H1 (cell line): ENCODE measurements around the gene KLHL29. TPM values are rescaled to one million over a fixed set of nuclear protein-coding genes. Genes with fewer than 3 reads are reported as not detected.

Source experiments
- CTCF ChIA-PET: fragments of 300-600 bp; sonication (Branson Sonifier 250); formaldehyde crosslinking; loops from one replicate; lab custom pipeline; 2021; ENCODE audit not compliant: partially characterized antibody; lab: Charles Lee
- POLR2A ChIA-PET: fragments of 300-600 bp; sonication (Branson Sonifier 250); formaldehyde crosslinking; loops from one replicate; lab custom pipeline; 2021; ENCODE audit warnings: inconsistent platforms; ENCODE audit not compliant: partially characterized antibody; lab: Charles Lee
- DNase-seq, 2 experiments: peaks; one replicate each; pipeline versions ENCODE4 v3.0.0 to v3.0.0-alpha.2; 2010 to 2022; ENCODE audit warnings: low spot score in 2 of 2, low read depth in 1 of 2, mixed read lengths in 1 of 2
- FAIRE-seq: peaks from 2 replicates; lab custom pipeline; 2011; peaks lifted over from hg19 to GRCh38; lab: Jason Lieb, UNC
- H2AFZ ChIP-seq: 2 replicates; pipeline ENCODE4 v1.8.1; 2012; ENCODE audit warnings: low read length, inconsistent platforms
- H2AK5ac ChIP-seq: 2 replicates; pipeline ENCODE4 v1.6.1; 2013; ENCODE audit warnings: low read depth, low read length
- H2BK120ac ChIP-seq: replicated peaks from 2 replicates; pipeline ENCODE3; 2013; ENCODE audit warnings: low read depth, low read length, inconsistent platforms
- H2BK12ac ChIP-seq: 2 replicates; pipeline ENCODE4 v1.6.1; 2013; ENCODE audit warnings: low read depth, low read length
- H2BK15ac ChIP-seq: 2 replicates; pipeline ENCODE4 v1.6.1; 2013; ENCODE audit warnings: low read length
- H2BK20ac ChIP-seq: 2 replicates; pipeline ENCODE4 v1.6.1; 2013; ENCODE audit warnings: low read length
- H2BK5ac ChIP-seq: 2 replicates; pipeline ENCODE4 v1.6.1; 2013; ENCODE audit warnings: low read depth, low read length
- H3K14ac ChIP-seq: 2 replicates; pipeline ENCODE4 v1.6.1; 2013; ENCODE audit warnings: inconsistent platforms; ENCODE audit not compliant: insufficient read length
- H3K18ac ChIP-seq: 2 replicates; pipeline ENCODE4 v1.6.1; 2013; ENCODE audit warnings: low read length; ENCODE audit errors: extremely low read depth
- H3K23ac ChIP-seq: 2 replicates; pipeline ENCODE4 v1.6.1; 2013; ENCODE audit warnings: inconsistent platforms; ENCODE audit not compliant: insufficient read length
- H3K23me2 ChIP-seq: 2 replicates; pipeline ENCODE4 v1.6.1; 2013; ENCODE audit warnings: low read depth, low read length
- H3K27ac ChIP-seq: 2 replicates; pipeline ENCODE4 v1.6.1; 2011; ENCODE audit warnings: low read depth, low read length, inconsistent platforms
- H3K27me3 ChIP-seq, 4 experiments: replicated peaks in 1 of 4; 1 replicate in 1 of 4; 2 replicates in 3 of 4; pipeline versions ENCODE4 v1.6.1 to v1.8.1; 2011 to 2013; ENCODE audit warnings: low read length in 3 of 4, mild to moderate bottlenecking in 3 of 4, inconsistent platforms in 2 of 4, mixed read lengths in 2 of 4, moderate library complexity in 1 of 4; ENCODE audit not compliant: control insufficient read depth in 3 of 4, insufficient read depth in 3 of 4; ENCODE audit errors: extremely low read depth in 1 of 4
- H3K36me3 ChIP-seq, 4 experiments: 2 replicates each; pipeline versions ENCODE4 v1.6.1 to v1.8.1; 2011 to 2013; ENCODE audit warnings: mild to moderate bottlenecking in 4 of 4, low read length in 3 of 4, moderate library complexity in 2 of 4, control low read depth in 1 of 4, inconsistent platforms in 1 of 4; ENCODE audit not compliant: insufficient read depth in 4 of 4, control insufficient read depth in 2 of 4
- H3K4ac ChIP-seq: replicated peaks from 2 replicates; pipeline ENCODE3; 2013; ENCODE audit warnings: low read length, low read depth, mixed read lengths, inconsistent platforms; ENCODE audit not compliant: insufficient read length
- H3K4me1 ChIP-seq, 4 experiments: replicated peaks in 1 of 4; 1 replicate in 1 of 4; 2 replicates in 3 of 4; pipeline versions ENCODE4 v1.6.1 to v1.8.1; 2011 to 2013; ENCODE audit warnings: low read length in 3 of 4, inconsistent platforms in 2 of 4, mixed read lengths in 1 of 4; ENCODE audit not compliant: insufficient read depth in 4 of 4, control insufficient read depth in 3 of 4
- H3K4me2 ChIP-seq, 2 experiments: 2 replicates each; pipeline versions ENCODE4 v1.6.1 to v1.8.1; 2011 to 2013; ENCODE audit warnings: low read depth in 2 of 2, low read length in 2 of 2, control low read depth in 1 of 2, inconsistent platforms in 1 of 2, mild to moderate bottlenecking in 1 of 2; ENCODE audit not compliant: insufficient read depth in 1 of 2
- H3K4me3 ChIP-seq, 4 experiments: fragments of 200-600, 300-600 bp in 1 of 4; sonication (generic), shearing (Covaris generic), sonication (Bioruptor Twin) in 1 of 4; 2 replicates each; pipeline versions ENCODE4 v1.5.1 to v1.8.1; 2011 to 2016; ENCODE audit warnings: low read length in 4 of 4, low read depth in 3 of 4, control low read depth in 2 of 4, inconsistent platforms in 2 of 4, mild to moderate bottlenecking in 2 of 4, mixed read lengths in 1 of 4, moderate library complexity in 1 of 4; ENCODE audit not compliant: insufficient read depth in 2 of 4; ENCODE audit errors: extremely low read depth in 1 of 4
- H3K56ac ChIP-seq: replicated peaks from 2 replicates; pipeline ENCODE3; 2013; ENCODE audit warnings: low read depth, mild to moderate bottlenecking, mixed read lengths, low read length, inconsistent platforms; ENCODE audit not compliant: insufficient read length
- H3K79me1 ChIP-seq: 2 replicates; pipeline ENCODE4 v1.6.1; 2013; ENCODE audit warnings: low read depth, low read length, control low read depth
- H3K79me2 ChIP-seq, 2 experiments: 2 replicates each; pipeline versions ENCODE4 v1.6.1 to v1.8.1; 2012 to 2013; ENCODE audit warnings: low read length in 2 of 2, mild to moderate bottlenecking in 2 of 2, inconsistent platforms in 1 of 2; ENCODE audit not compliant: insufficient read depth in 2 of 2, control insufficient read depth in 1 of 2
- H3K9ac ChIP-seq, 4 experiments: replicated peaks in 1 of 4; 1 replicate in 1 of 4; 2 replicates in 3 of 4; pipeline versions ENCODE4 v1.6.1 to v1.8.1; 2011 to 2013; ENCODE audit warnings: low read depth in 3 of 4, low read length in 3 of 4, control low read depth in 2 of 4, mild to moderate bottlenecking in 2 of 4, moderate library complexity in 2 of 4, inconsistent platforms in 1 of 4; ENCODE audit errors: extremely low read depth in 1 of 4
- H3K9me3 ChIP-seq, 2 experiments: 2 replicates each; pipeline versions ENCODE4 v1.6.1 to v1.8.1; 2012 to 2013; ENCODE audit warnings: mild to moderate bottlenecking in 2 of 2, moderate library complexity in 2 of 2, control low read depth in 1 of 2, inconsistent platforms in 1 of 2, low read depth in 1 of 2, low read length in 1 of 2, mixed read lengths in 1 of 2; ENCODE audit not compliant: insufficient read depth in 2 of 2
- H4K20me1 ChIP-seq, 2 experiments: replicated peaks in 1 of 2; 2 replicates each; pipeline versions ENCODE3 to v1.8.1; 2011 to 2013; ENCODE audit warnings: inconsistent platforms in 2 of 2, low read length in 2 of 2, mild to moderate bottlenecking in 1 of 2; ENCODE audit not compliant: insufficient read depth in 2 of 2, control insufficient read depth in 1 of 2
- H4K5ac ChIP-seq: 2 replicates; pipeline ENCODE4 v1.6.1; 2013; ENCODE audit warnings: low read length, low read depth, mixed read lengths, inconsistent platforms; ENCODE audit not compliant: insufficient read length
- H4K8ac ChIP-seq: 2 replicates; pipeline ENCODE4 v1.8.0; 2013; ENCODE audit warnings: mild to moderate bottlenecking, moderate library complexity, low read length, inconsistent platforms; ENCODE audit not compliant: insufficient read depth; ENCODE audit errors: extremely low read depth
- H4K91ac ChIP-seq: replicated peaks from 2 replicates; pipeline ENCODE3; 2013; ENCODE audit warnings: low read length, mixed read lengths, inconsistent platforms; ENCODE audit not compliant: insufficient read length
- BRCA1 ChIP-seq: IDR thresholded peaks from 2 replicates; pipeline ENCODE4 v1.6.1; 2012; ENCODE audit warnings: low read depth, low read length, improper control_type of control experiment
- CBX8 ChIP-seq: fragments of 300-800, 300-1000 bp; sonication (generic); IDR thresholded peaks from 2 replicates; pipeline ENCODE4 v1.7.1; 2016; ENCODE audit warnings: low read depth, low read length, borderline replicate concordance
- EP300 ChIP-seq, 2 experiments: IDR thresholded peaks; 1 replicate in 1 of 2; 2 replicates in 1 of 2; pipeline ENCODE4 v1.6.1; 2011 to 2012; ENCODE audit warnings: low read depth in 2 of 2, low read length in 2 of 2, mild to moderate bottlenecking in 2 of 2, borderline replicate concordance in 1 of 2, inconsistent platforms in 1 of 2, moderate library complexity in 1 of 2
- HDAC2 ChIP-seq, 2 experiments: fragments of 300-600 bp in 1 of 2; sonication (generic) in 1 of 2; IDR thresholded peaks; 2 replicates each; pipeline ENCODE4 v1.6.1; 2011 to 2012; ENCODE audit warnings: low read depth in 2 of 2, low read length in 2 of 2, mild to moderate bottlenecking in 2 of 2, moderate library complexity in 2 of 2, borderline replicate concordance in 1 of 2, inconsistent platforms in 1 of 2
- JUN ChIP-seq: IDR thresholded peaks from 2 replicates; pipeline ENCODE4 v1.6.1; 2011; ENCODE audit warnings: low read depth, mild to moderate bottlenecking, improper control_type of control experiment, low read length
- JUND ChIP-seq: IDR thresholded peaks from 2 replicates; pipeline ENCODE4 v1.6.1; 2011; ENCODE audit warnings: mild to moderate bottlenecking, improper control_type of control experiment, low read length
- MAFK ChIP-seq: IDR thresholded peaks from 2 replicates; pipeline ENCODE4 v1.6.1; 2012; ENCODE audit warnings: low read depth, mild to moderate bottlenecking, improper control_type of control experiment, low read length
- POLR2AphosphoS5 ChIP-seq: IDR thresholded peaks from 2 replicates; pipeline ENCODE4 v1.6.1; 2011; ENCODE audit warnings: low read depth, low read length
- SAP30 ChIP-seq: fragments of 300-600 bp; sonication (generic); IDR thresholded peaks from 2 replicates; pipeline ENCODE4 v1.7.1; 2012; ENCODE audit warnings: low read length, moderate library complexity, mild to moderate bottlenecking, inconsistent platforms; ENCODE audit not compliant: insufficient read depth, insufficient replicate concordance
- TEAD4 ChIP-seq: IDR thresholded peaks from 2 replicates; pipeline ENCODE4 v1.6.1; 2012; ENCODE audit warnings: low read depth, low read length, inconsistent platforms, mixed read lengths
- WGBS, 2 experiments: shearing (Covaris generic) in 1 of 2; methylation state at CpG; one replicate each; pipeline versions ENCODE4 v1.1.6 to v1.1.7; 2013 to 2015; ENCODE audit warnings: low lambda C conversion rate in 2 of 2, mixed read lengths in 2 of 2, inconsistent platforms in 1 of 2, low coverage in 1 of 2, missing lambda C conversion rate in 1 of 2; ENCODE audit not compliant: insufficient replicate concordance in 2 of 2, insufficient coverage in 1 of 2, insufficient read length in 1 of 2; ENCODE audit errors: extremely low coverage in 1 of 2, missing lambda C conversion rate in 1 of 2; 5-methylcytosine and 5-hydroxymethylcytosine counted together
- polyA plus RNA-seq, 7 experiments: library from polyadenylated mRNA; depleted of rRNA in 3 of 7; stranded (reverse) in 5 of 7; unstranded in 2 of 7; fragments of >200 nt in 5 of 7; fragments of 200-250 nt in 2 of 7; gene quantifications; 1 replicate in 5 of 7; 2 replicates in 1 of 7; 4 replicates in 1 of 7; pipeline versions ENCODE4 v1.2.1 to v1.2.3, GENCODE V29; 2011 to 2013; ENCODE audit warnings: missing spikeins in 2 of 7, mixed read lengths in 2 of 7
- total RNA-seq: library from RNA; stranded (reverse); fragmentation: NEBNext Ultra II Directional; extraction: Animal tissue kit (Norgen Biotek cat#: 25700); gene quantifications from 2 replicates; pipeline ENCODE4 v1.2.1, GENCODE V29; 2021
- TF ChIP-seq, protein P1 (sequence below): IDR thresholded peaks from 2 replicates; pipeline ENCODE4 v1.6.1; 2012; ENCODE audit warnings: inconsistent platforms

Gene KLHL29
- total and polyA plus RNA-seq, 2 of the 8 experiments (the other 6 are each of a cell fraction or from before 2014, with no cell fraction given): 1.1 to 4.7 TPM

- POLR2A ChIA-PET: interaction anchor here (0.6 kb wide), 1 partner anchor 35 kb away, joined by 3 read pairs; no protein-coding TSS in a partner anchor
- peak in 1 of 2 experiments; percentile 40 for DNase-seq
- no peak overlapping the region for H2BK12ac ChIP-seq
- H3K9ac ChIP-seq: no peak overlapping the region
- H3K4me2 ChIP-seq: no peak overlapping the region
- CTCF ChIA-PET: interaction anchor here (2.6 kb wide), 1 partner anchor 9 kb away, joined by 6 read pairs; no protein-coding TSS in a partner anchor
- H4K8ac ChIP-seq: no peak overlapping the region
- no peak overlapping the region for H3K23ac ChIP-seq
- H3K9me3 ChIP-seq: no peaks in the 10 kb centered on the region
- no peak overlapping the region for H2BK20ac ChIP-seq
- H4K91ac ChIP-seq: no peak overlapping the region
- H2AK5ac ChIP-seq: no peak overlapping the region
- no peak overlapping the region for H3K4me3 ChIP-seq
- no peak overlapping the region for H2BK120ac ChIP-seq
- H3K4ac ChIP-seq: no peak overlapping the region
- no peak for FAIRE-seq
- no peaks in the 10 kb centered on the region for H4K20me1 ChIP-seq
- WGBS, 2 experiments: 65% methylated on average over 3 of the region's 3 CpGs; no CpG with 5 or more reads in 1 of the 2 experiments
- H3K36me3 ChIP-seq: no peaks in the 10 kb centered on the region
- H3K27ac ChIP-seq: no peak overlapping the region
- no peak overlapping the region for H3K18ac ChIP-seq
- peaks cover 0 to 13% (median 10%) of the 10 kb centered on the region in 4 experiments; a peak in 4 of 7 replicates for H3K4me1 ChIP-seq
- no peak overlapping the region for H2AFZ ChIP-seq
- H2BK15ac ChIP-seq: no peak overlapping the region
- H2BK5ac ChIP-seq: no peak overlapping the region
- H3K14ac ChIP-seq: no peak overlapping the region
- no peak overlapping the region for H4K5ac ChIP-seq
- H3K79me2 ChIP-seq: no peaks in the 10 kb centered on the region
- no peak overlapping the region for H3K56ac ChIP-seq
- no peaks in the 10 kb centered on the region for H3K27me3 ChIP-seq
- TF ChIP-seq BRCA1: no peak
- no peak for TF ChIP-seq SAP30
- TF ChIP-seq JUN: no peak
- TF ChIP-seq CBX8: no peak
- no peak for TF ChIP-seq TEAD4
- no peak for TF ChIP-seq JUND
- TF ChIP-seq EP300 (IDR thresholded peaks at IDR 0.05; ENCODE audit: borderline replicate concordance in 1 of 2, low read depth in 2 of 2, low read length in 2 of 2): no peak
- no peak for TF ChIP-seq MAFK
- TF ChIP-seq HDAC2 (IDR thresholded peaks at IDR 0.05; ENCODE audit: borderline replicate concordance in 1 of 2, low read depth in 2 of 2, low read length in 2 of 2): no peak
- TF ChIP-seq, protein P1, sequence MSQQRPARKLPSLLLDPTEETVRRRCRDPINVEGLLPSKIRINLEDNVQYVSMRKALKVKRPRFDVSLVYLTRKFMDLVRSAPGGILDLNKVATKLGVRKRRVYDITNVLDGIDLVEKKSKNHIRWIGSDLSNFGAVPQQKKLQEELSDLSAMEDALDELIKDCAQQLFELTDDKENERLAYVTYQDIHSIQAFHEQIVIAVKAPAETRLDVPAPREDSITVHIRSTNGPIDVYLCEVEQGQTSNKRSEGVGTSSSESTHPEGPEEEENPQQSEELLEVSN: no peak
- no peak for TF ChIP-seq POLR2AphosphoS5
- no peaks in the 10 kb centered on the region; the same call in 1 of the 2 replicates for H3K23me2 ChIP-seq
- no peaks in the 10 kb centered on the region; the same call in 1 of the 2 replicates for H3K79me1 ChIP-seq
These were observed 47.6 kb downstream of the KLHL29 start for GRCh38 chr2:23432531-23432930.
